ENCODE results near the gene CPT1B. TPM values are rescaled to one million over a fixed set of nuclear protein-coding genes. Genes with fewer than 3 reads are reported as not detected.

CPT1B gene
- polyA plus RNA-seq, 3 donors from 2014 or later: 0.09 to 2.9 TPM; not detected in 1

DNA sequence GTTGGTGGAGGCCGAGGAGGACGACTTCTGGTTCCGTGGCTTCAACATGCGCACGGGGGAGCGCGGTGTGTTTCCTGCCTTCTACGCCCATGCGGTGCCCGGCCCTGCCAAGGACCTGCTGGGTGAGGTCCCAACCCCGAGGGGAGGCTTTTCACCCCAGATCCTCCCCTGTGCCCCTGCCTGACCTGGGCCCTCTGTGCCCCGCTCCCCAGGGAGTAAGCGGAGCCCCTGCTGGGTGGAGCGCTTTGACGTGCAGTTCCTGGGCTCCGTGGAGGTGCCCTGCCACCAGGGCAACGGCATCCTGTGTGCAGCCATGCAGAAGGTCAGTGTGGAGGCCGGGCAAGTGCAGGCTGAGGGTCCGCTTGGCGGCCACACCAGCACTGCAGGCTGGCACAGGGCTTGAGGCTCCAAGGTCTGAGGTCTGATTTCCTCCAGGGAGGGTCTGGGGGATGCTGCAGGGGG is 27.4 kb upstream of the CPT1B start:
- DNase-seq: no peak

DNA sequence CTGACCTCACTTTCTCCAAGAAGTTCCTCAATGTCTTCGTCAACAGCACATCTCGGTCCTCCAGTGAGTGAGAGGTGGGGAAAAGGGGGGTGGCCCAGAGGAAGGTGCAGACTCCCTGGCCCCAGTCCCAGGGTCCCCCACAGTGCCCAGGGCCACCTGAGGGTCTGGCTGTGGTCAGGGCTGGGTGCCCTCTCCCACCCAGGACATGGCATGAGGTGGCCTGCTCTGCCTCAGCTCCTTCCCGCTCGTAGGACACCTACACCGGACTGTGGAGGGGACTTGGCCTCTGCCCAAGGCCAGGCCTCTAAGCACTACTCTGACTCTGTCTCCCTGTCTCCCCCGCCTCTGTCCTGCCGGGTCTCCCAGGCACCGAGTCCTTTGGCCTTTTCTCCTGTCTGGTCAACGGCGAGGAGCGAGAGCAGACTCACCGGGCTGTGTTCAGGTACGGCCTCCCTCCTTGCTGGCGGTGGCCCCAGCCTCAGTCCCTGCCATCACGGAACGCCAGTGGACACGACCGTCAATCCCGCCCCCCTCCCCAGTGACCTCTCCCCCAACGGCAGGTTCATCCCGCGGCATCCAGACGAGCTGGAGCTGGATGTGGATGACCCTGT is 26.9 kb upstream of the CPT1B start:
- Mint-ChIP-seq H3K36me3 (peaks cover 0 to 6% (median 3%) of the 10 kb centered on the region in 3 donors), H3K27ac (no peak overlapping the region), H3K27me3 (ENCODE audit: low read depth in 3 of 3) (peaks cover 15 to 23% (median 22%) of the 10 kb centered on the region in 3 donors), H3K9me3 (peaks cover 0 to 1% (median 0%) of the 10 kb centered on the region in 6 donors), H3K4me3 (no peak overlapping the region), H3K4me1 (peaks cover 9 to 10% of the 10 kb centered on the region in 2 donors)
- no peak for DNase-seq

More for the DNA sequence above, 27.4 kb upstream of the CPT1B start:
- no peak overlapping the region for H3K4me3 Mint-ChIP-seq
- peaks cover 0 to 1% (median 0%) of the 10 kb centered on the region in 6 donors for H3K9me3 Mint-ChIP-seq
- H3K27ac Mint-ChIP-seq: no peak overlapping the region
- H3K36me3 Mint-ChIP-seq: peaks cover 0 to 6% (median 3%) of the 10 kb centered on the region in 3 donors
- H3K4me1 Mint-ChIP-seq: peaks cover 9 to 10% of the 10 kb centered on the region in 2 donors
- H3K27me3 Mint-ChIP-seq (ENCODE audit: low read depth in 3 of 3): peaks cover 15 to 25% (median 23%) of the 10 kb centered on the region in 3 donors

DNA sequence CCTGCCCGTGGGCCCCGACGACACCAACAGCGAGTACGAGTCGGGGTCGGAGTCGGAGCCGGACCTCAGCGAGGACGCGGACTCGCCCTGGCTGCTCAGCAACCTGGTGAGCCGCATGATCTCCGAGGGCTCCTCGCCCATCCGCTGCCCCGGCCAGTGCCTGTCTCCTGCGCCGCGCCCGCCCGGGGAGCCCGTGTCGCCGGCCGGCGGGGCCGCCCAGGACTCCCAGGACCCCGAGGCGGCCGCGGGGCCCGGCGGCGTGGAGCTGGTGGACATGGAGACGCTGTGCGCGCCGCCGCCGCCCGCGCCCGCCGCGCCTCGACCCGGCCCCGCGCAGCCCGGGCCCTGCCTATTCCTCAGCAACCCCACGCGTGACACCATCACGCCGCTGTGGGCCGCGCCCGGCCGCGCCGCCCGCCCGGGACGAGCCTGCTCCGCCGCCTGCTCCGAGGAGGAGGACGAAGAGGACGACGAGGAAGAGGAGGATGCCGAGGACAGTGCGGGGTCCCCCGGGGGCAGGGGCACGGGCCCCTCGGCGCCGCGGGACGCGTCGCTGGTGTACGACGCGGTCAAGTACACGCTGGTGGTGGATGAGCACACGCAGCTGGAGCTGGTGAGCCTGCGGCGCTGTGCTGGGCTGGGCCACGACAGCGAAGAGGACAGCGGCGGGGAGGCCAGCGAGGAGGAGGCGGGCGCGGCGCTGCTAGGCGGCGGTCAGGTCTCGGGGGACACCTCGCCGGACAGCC is 26.2 kb upstream of the CPT1B start:
- peaks cover 0 to 1% (median 0%) of the 10 kb centered on the region in 6 donors for H3K9me3 Mint-ChIP-seq
- H3K4me1 Mint-ChIP-seq: peaks cover 10 to 15% of the 10 kb centered on the region in 2 donors
- peaks cover 20 to 26% (median 26%) of the 10 kb centered on the region in 3 donors for H3K27me3 Mint-ChIP-seq (ENCODE audit: low read depth in 3 of 3)
- H3K4me3 Mint-ChIP-seq: no peak overlapping the region
- no peak for DNase-seq
- H3K36me3 Mint-ChIP-seq: peaks cover 0 to 6% (median 3%) of the 10 kb centered on the region in 3 donors
- H3K27ac Mint-ChIP-seq: no peak overlapping the region

DNA sequence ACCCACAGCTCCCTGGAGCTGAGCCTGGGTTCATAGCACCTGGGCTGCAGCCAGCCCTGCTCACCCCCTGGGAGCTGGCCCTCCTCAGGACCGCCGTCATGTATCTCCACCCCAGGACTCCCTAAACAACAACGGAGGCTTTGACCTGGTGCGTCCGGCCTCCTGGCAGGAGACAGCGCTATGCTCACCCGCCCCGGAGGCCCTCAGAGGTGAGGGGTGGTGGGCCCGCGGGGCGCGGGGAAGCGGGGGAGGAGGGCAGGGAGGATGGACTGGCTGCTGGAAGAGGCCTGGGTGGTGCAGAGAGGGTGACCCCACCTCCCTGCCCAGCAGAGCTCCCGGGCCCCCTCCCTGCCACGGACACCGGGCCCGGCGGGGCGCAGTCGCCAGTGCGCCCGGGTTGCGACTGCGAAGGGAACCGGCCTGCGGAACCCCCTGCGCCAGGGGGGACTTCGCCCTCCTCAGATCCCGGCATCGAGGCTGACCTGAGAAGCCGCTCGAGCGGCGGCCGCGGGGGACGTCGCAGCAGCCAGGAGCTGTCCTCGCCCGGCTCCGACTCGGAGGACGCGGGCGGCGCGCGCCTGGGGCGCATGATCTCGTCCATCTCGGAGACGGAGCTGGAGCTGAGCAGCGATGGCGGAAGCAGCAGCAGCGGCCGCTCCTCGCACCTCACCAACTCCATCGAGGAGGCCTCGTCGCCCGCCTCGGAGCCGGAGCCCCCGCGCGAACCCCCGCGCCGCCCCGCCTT is 25.5 kb upstream of the CPT1B start:
- H3K4me1 Mint-ChIP-seq: peaks cover 10 to 15% of the 10 kb centered on the region in 2 donors
- no peak for DNase-seq
- H3K9me3 Mint-ChIP-seq: peaks cover 0 to 1% (median 0%) of the 10 kb centered on the region in 6 donors
- H3K4me3 Mint-ChIP-seq: no peak overlapping the region
- H3K27me3 Mint-ChIP-seq (ENCODE audit: low read depth in 3 of 3): peaks cover 22 to 29% (median 28%) of the 10 kb centered on the region in 3 donors
- no peak overlapping the region for H3K27ac Mint-ChIP-seq
- H3K36me3 Mint-ChIP-seq: peaks cover 0 to 6% (median 3%) of the 10 kb centered on the region in 3 donors

DNA sequence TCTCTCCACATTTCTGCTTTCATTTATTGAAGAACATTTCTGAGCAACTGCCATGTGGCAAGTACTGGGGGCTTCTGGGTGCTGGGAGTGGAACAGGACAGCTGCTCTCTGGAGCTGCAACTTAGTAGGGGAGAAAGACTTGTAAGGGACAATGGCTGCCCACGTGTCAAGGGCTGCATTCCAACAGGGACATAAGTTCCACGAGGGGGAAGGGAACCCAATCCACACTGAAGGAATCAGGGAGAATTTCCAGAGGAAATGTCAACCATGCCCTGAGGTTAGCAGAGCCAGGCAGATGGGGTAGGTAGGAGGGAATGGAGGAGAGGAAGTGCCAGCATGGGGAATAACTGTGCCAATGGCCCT is 24.1 kb upstream of the CPT1B start:
- Mint-ChIP-seq H3K4me3 (peak overlapping the region; percentile 2 to 86 (median 65)), H3K27ac (no peak overlapping the region), H3K9me3 (peaks cover 0 to 1% (median 0%) of the 10 kb centered on the region in 6 donors), H3K36me3 (peaks cover 6 to 7% (median 6%) of the 10 kb centered on the region in 3 donors), H3K27me3 (ENCODE audit: low read depth in 3 of 3) (peaks cover 24 to 39% (median 28%) of the 10 kb centered on the region in 3 donors), H3K4me1 (peaks cover 10 to 15% of the 10 kb centered on the region in 2 donors)
- no peak for DNase-seq

DNA sequence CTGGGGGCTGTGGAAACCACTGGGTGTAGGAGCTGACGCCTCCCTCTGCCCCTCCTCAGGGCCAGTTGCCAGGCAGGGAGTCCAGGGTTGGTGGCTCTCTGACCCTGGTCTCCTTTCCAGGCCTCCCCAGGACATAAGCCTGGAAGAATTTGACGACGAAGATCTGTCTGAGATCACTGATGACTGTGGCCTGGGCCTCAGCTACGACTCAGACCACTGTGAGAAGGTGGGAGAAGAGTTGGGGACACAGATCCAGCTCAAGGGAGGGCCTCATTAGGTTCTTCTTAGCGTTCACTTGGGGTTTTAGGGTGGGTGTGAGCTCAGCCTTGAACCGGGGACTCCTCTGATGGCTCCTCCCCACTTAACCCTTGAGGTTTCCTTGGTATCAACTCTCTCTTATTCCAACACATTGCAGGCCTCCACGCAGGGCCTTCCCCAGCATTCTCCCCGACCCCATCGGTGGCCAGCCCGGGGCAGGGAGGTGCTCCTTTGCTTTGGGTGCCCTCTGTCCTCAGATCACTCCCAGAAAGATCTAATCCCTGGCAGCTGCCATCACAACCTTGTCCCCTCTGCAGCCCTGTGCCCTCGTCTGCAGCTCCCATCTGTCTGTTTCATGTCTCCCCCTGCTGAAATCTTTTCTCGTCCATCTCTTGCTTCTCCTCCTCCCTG is 23.6 kb upstream of the CPT1B start:
- peaks cover 23 to 39% (median 28%) of the 10 kb centered on the region in 3 donors for H3K27me3 Mint-ChIP-seq (ENCODE audit: low read depth in 3 of 3)
- H3K27ac Mint-ChIP-seq: no peak overlapping the region
- H3K4me1 Mint-ChIP-seq: peaks cover 10 to 15% of the 10 kb centered on the region in 2 donors
- DNase-seq: no peak
- peaks cover 7 to 11% (median 10%) of the 10 kb centered on the region in 3 donors for H3K36me3 Mint-ChIP-seq
- H3K4me3 Mint-ChIP-seq: peak overlapping the region; percentile 65 to 86 (median 75)
- peaks cover 0 to 1% (median 0%) of the 10 kb centered on the region in 6 donors for H3K9me3 Mint-ChIP-seq

DNA sequence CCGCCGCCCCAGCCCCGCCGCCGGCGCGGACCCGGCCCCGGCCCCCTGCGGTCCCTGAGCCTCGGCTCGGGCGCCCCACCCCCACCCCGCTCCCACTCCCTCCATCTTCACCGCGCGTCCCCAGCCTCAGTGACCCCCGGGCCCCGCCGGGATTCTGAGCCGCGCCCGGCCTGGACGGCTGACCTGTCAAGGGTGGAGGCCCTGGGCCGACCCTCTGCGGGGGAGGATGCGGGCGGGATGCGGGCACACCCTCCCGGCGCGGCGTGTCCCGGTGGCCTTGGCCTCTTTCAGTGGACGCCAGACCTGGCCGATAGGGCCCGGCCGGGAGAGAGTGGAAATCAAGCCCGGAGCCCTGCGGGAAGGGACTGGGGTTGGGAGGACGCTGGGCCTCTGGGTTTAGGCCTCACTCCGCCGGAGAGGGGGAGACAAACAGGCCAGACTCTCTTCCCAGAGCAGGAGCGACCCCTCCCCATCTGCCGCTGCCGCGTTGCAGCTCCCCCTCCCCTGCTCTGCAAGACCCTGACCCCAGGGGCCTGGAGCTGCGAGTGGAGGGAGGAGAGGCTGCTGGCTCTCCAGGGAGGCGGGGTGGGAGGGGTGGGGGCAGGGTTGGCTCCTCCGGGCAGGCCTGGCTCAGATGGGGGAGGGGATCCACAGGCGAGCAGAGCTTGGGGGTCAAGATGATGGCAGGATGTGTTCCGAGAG is 22.9 kb upstream of the CPT1B start:
- DNase-seq: no peak
- Mint-ChIP-seq H3K27me3 (ENCODE audit: low read depth in 3 of 3) (peaks cover 25 to 39% (median 26%) of the 10 kb centered on the region in 3 donors), H3K4me3 (peak overlapping the region in 4 of 5 donors; percentile 71 to 86 (median 78)), H3K36me3 (peaks cover 12 to 16% (median 14%) of the 10 kb centered on the region in 3 donors), H3K9me3 (peaks cover 0 to 1% (median 0%) of the 10 kb centered on the region in 6 donors), H3K4me1 (peaks cover 10 to 15% of the 10 kb centered on the region in 2 donors), H3K27ac (no peak overlapping the region)

DNA sequence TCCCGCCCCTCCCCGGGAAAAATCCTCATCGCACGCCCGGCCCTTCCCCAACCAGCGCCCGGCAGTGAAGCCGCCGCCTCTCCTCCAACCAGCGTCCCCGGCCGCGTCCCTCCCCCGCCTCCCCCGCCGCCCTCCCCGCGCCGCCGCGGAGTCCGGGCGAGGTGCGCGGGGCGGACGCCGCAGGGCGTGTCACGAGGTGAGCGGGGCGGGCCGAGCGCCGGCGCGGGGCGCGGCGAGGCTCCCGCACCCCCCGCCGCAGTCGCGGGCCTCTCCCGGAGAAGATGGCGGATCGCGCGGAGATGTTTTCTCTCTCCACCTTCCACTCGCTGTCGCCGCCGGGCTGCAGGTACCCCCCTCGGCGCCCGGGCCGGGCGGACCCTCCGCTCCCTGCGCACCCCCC is 22.3 kb upstream of the CPT1B start, which contains the start of gene MAPK8IP2:
MAPK8IP2 (plus strand) TSS at position 256 of the 400 bp plus-strand sequence; CDS start at position 282, 26 bp downstream.
- Mint-ChIP-seq H3K27me3 (ENCODE audit: low read depth in 3 of 3) (peaks cover 25 to 39% (median 26%) of the 10 kb centered on the region in 3 donors), H3K27ac (no peak within 1 kb of the TSS), H3K4me3 (peak within 1 kb of the TSS; percentile 65 to 86 (median 75)), H3K9me3 (peaks cover 0 to 1% (median 0%) of the 10 kb centered on the region in 6 donors), H3K4me1 (peaks cover 10 to 15% of the 10 kb centered on the region in 2 donors), H3K36me3 (peaks cover 12 to 16% (median 14%) of the 10 kb centered on the region in 3 donors)
- no peak for DNase-seq

DNA sequence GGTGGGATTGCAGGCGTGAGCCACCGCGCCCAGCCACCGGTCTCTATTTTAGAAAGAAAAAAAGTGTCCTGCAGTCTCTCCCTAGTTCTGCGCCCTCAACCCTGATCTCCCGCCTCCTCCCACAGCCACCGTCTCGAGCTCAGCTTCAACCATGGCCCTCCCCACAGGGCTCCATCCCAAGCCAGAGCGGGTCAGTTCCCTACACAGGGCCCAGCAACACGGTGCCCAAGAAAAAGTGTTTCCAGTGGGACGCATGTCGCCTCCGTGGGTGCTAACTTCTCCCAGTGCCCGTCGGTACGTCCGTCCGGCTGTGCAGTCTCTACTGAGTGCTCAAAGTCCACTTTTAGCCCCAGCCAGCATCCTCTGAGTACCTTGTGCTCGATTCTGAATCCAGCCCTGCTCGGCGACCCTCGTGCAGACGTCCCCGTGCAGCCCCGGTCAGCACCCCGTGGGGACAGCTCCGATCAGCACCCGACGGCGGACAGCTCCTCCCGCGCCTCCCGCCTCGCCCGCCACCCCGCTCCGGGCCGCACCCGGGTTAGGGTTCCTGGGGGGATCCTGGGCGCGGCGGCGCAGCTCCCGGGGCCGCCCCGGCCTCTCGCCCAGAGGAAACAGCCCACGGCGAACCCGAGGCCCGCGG is 21.7 kb upstream of the CPT1B start:
- H3K27me3 Mint-ChIP-seq (ENCODE audit: low read depth in 3 of 3): peaks cover 24 to 39% (median 25%) of the 10 kb centered on the region in 3 donors
- peak overlapping the region; percentile 48 to 66 (median 64) for H3K4me3 Mint-ChIP-seq

DNA sequence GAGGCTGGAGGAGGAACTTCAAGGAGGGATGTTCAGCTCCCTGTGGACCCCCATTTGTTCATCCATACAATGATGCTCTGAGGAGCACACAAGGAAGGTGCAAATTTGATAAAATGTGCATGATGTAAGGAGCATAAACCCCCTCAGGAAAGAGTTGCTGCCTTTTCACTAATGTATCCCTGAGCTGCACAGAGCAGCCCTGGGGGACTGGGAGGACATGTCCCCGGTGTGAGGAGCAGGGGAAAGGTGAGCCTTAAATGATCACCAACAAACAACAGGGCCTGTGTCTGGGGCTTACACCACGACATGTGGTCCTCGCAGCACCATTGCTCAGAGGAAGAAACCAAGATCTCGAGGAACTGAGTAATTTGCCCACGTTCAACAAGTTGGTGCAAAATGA is 18.9 kb upstream of the CPT1B start:
- no peak overlapping the region for H3K27ac Mint-ChIP-seq
- H3K4me1 Mint-ChIP-seq: peaks cover 7 to 10% of the 10 kb centered on the region in 2 donors
- peaks cover 0 to 1% (median 0%) of the 10 kb centered on the region in 6 donors for H3K9me3 Mint-ChIP-seq
- H3K4me3 Mint-ChIP-seq: no peak overlapping the region
- peaks cover 13 to 27% (median 19%) of the 10 kb centered on the region in 3 donors for H3K27me3 Mint-ChIP-seq (ENCODE audit: low read depth in 3 of 3)
- H3K36me3 Mint-ChIP-seq: peaks cover 11 to 19% (median 18%) of the 10 kb centered on the region in 3 donors
- DNase-seq: no peak

More for the DNA sequence above, 21.7 kb upstream of the CPT1B start:
- Mint-ChIP-seq H3K36me3 (peaks cover 12 to 16% (median 14%) of the 10 kb centered on the region in 3 donors), H3K9me3 (peaks cover 0 to 1% (median 0%) of the 10 kb centered on the region in 6 donors), H3K4me1 (peaks cover 10 to 15% of the 10 kb centered on the region in 2 donors), H3K27ac (no peak overlapping the region)
- peak; percentile 59 to 65 (median 63) for DNase-seq

DNA sequence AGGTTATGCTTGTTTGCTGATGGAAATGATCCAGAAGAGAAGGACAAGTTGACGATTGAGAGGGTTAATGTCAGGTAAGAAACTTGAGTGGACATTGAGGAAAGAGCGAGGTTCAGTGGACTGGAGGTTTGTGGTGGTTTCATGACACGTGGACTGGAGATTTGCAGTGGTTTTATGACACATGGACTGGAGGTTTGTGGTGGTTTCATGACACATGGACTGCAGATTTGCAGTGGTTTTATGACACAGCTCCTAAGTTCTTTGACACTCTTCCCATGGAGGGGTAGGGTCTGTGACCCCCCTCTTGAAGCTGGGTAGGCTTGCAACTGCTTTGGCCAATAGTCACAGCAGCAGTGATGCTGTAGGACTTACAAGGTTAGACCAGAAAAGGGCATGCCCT is 17.0 kb upstream of the CPT1B start:
- Mint-ChIP-seq H3K4me3 (no peak overlapping the region), H3K27ac (no peak overlapping the region), H3K9me3 (no peaks in the 10 kb centered on the region), H3K36me3 (peaks cover 6 to 28% (median 18%) of the 10 kb centered on the region in 3 donors), H3K4me1 (peaks cover 0 to 6% of the 10 kb centered on the region in 2 donors), H3K27me3 (ENCODE audit: low read depth in 3 of 3) (peaks cover 8 to 20% (median 13%) of the 10 kb centered on the region in 3 donors)
- DNase-seq: no peak

DNA sequence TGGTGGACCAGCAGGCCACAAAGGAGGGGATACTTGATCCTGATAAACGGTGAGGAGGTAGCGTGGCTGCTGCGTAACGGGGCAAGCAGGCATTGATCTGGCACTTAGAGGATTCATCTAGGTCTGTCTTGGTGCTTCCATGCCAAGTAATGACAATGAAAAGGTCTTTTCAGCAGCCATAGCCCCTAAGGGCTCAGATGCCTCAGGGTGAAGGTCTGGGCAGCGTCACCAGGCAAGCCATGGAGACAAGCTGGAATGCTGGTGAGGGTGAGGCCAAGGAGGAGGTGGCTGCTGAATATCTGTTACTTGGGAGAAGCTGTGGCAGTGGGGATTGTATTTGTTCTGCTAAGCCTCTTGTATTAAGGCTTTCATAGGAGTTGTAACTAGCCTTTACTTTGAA is 9.2 kb upstream of the CPT1B start:
- peaks cover 0 to 14% (median 12%) of the 10 kb centered on the region in 3 donors for H3K36me3 Mint-ChIP-seq
- H3K4me3 Mint-ChIP-seq: no peak overlapping the region
- peaks cover 8 to 11% of the 10 kb centered on the region in 2 donors for H3K4me1 Mint-ChIP-seq
- H3K9me3 Mint-ChIP-seq: no peaks in the 10 kb centered on the region
- no peak overlapping the region for H3K27ac Mint-ChIP-seq
- DNase-seq: no peak
- H3K27me3 Mint-ChIP-seq (ENCODE audit: low read depth in 3 of 3): peaks cover 0 to 4% (median 3%) of the 10 kb centered on the region in 3 donors

Data from immature natural killer cell (primary cell).